ENCODE measurements around the gene MRPL23.
"Not testable (repeated sequence)": the region's sequence is repeated elsewhere in the genome, so short reads cannot be mapped to it uniquely, and the experiment has no call there.

The MRPL23 gene

DNA sequence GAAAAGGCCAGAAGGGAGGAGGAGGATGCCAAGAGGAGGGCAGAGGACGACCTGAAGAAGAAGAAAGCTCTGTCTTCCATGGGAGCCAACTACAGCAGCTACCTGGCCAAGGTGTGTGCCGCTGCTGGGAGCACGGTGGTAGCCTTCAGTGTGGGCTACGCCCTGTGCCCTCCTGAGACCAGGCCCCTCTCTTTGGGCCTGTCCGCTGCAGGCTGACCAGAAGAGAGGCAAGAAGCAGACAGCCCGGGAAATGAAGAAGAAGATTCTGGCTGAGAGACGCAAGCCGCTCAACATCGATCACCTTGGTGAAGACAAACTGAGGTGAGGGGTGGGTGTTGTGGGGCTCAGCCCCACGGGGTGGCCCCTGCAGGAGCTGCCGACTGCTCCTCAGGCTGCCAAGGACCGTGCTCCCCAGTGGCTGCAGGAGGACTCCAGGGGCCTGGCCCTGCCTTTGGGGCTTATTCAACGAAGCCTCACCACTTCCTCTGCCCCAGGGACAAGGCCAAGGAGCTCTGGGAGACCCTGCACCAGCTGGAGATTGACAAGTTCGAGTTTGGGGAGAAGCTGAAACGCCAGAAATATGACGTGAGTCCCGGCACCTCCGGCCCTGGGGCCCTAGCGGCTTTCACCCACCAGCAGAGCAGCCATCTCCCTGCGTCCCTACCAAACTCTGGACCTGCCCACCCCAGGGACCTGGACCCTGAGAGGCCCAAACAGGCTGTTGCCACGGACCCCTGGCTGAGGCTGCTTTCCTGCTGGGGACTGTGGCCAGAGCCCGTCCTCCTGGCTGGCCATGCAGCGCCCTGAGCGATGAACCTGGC is 12.6 kb upstream of the MRPL23 start:
- no peak for DNase-seq

DNA sequence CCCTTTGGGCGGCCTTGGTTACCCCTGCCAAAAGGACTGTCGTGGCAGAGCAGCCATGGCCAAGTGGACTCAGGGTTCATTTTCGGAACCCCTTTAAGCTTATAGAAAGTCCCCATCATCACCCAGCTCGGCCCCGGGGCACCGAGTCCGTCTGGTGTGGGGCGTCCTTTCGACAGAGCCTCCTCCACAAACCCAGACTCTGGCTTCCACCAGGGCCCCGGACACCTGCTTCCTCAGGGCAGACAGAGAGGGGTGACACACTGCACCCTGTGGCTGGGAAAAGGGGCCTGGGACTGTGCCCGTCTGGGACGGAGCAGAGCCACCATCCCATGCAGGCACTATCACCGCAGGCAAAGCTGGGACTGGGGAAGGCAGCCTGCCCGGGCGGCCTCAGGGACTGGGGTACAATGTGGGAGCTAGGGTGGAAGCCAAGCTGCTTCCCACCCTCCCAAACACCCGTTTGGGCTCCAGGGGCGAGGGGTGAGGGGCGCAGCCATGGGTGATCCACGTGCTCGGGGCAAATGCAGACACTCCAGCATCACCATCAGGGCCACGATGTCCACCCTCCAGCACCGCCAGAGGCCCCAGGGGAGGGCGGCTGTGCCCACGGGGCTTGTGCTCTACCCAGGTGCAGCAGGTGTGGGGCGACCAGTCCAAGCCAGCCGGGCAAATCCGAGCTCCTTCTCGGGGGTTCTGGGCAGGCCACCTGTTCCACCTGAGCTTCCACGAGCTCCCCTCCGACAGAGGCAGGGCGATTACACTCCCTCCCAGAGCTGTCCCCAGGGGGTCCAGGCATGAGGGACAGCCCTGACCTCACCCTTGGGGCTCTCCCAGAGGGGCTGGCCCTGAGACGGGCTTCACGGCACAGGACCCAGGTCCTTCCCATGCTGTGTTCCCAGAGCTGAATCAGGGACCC is 11.7 kb upstream of the MRPL23 start:
- DNase-seq = no peak

DNA sequence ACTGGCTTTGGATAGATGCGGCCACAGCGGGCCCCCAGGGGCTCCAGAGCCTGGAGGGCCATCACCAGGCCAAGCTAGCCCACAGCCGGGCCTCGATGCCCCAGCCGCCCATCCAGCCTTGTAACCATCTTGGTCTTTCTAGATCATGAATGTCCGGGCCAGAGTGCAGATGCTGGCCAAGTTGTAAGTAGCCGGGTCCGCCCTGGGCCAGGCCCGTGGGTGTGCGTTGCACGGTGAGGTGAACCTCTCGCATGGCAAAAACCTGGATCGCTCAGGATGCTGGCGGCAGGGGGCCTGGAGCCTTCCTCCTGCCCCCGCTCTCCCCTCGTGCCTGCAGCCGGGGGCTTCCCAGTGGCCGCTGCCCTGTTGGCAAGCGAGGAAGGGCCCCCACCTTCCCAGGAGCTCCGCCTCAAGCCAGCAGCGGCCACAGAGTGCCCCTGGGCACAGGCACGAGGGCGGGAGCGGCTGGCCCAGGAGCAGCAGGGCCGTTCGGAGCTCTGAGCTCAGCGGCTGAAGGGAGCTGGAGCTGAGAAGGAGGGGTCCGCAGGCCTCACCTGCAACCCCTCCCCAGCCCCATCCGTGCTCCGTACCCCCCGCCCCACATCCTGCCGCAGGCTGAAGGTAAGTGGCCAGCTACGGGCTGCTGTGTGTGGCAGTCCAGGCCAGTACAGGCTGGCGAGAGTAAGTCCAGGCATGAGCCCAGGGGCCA is 10.9 kb upstream of the MRPL23 start:
- no peak for DNase-seq

DNA sequence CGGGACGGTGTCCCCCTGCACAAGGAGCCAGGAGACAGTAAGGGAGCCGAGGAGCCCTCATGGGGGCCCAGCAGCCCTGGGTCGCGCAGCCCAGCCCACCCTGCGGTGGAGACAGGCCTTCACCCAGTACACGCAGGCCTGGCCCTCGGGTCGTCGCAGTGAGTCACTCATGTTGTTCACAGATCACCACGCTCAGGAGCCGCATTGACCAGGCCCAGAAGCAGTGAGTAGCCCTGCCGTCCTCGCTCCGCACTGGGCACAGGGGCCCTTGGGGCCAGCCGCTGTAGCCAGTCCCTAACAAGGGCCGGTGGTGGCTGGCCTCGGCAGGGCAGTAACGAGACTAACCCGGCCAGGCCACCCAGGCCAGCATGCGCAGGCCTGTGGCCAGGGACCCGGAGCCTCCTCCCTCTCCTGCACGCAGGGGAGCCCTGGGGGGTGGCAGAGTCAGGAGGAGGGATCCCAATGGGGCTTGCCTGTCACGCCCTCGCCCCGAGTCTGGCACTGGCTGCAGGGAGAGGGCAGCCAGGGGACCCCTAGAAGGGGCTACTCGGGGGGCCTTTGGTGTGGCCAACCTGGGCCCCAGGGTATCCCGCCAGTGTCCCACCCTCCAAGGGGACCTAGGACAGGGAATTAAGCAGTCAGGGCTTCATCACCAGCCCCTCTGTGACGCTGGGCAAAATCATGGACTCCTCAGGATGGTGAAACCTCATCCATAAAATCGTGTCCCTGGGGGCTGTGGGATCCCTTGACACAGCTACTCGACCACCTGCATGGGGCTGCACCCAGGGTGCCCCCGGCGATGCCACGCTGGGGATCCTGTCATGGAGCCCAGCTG is 10.1 kb upstream of the MRPL23 start:
- DNase-seq = no peak

DNA sequence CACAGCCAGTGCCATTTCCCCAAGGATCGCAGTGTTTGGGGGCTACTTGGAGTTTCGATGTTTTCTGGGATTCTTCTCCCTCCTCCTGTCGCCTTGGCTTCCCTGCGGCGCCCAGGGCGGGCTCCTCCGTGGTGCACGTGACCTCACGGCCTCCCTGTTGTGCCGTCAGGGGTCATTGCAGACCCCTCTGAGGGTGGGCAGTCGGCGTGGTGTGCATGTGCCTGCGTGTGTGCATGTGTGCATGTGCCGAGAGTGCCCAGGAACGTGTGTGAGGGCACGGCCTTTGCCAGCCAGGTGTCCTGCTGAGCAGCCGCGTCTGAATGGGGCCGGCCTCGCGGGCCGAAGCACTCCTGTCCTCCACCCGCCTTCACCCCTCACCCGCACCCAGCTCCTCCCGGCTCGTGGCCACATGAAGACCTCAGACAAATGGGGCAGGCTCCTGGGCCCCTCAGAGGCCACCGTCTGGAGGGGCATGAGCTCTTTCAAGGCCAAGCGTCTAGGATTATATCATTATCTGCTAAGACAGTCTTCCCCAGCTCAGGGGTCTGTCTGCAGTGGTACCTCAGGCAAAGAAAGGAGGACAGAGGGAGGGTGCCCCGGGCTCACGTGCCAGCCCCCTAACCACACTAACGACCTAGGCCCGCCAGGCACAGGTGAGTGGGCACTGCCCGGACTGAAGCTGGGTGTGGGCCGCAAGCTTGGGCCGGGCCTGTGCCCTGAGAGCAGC is 9.4 kb upstream of the MRPL23 start:
- no peak for DNase-seq

DNA sequence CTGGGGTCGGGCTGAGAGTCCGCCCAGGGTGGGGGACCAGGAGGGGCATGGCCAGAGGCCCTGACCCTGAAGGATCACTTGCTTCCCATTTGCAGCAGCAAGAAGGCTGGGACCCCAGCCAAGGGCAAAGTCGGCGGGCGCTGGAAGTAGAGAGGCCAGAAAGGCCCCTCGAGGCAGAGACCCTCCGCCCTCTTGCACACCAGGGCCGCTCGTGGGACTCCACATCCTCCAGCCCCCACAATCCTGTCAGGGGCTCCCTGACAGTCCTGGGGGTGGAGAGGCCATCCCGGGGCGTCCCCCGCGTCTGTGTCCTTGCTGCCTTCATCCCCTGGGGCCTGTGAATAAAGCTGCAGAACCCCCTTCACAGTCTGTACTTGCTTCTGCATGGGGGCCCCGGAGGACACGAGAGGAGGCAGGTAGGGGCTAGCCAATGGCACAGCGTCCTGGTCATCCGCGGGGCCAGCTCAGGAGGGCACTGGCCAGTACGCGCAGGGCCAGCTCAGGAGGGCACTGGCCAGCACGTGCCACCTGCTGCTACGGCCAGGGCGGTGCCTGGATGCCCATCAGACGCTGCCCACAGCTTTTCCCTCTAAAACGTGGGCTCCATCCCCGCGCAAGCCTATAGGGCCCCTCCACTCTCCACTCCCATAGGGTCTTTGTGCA is 8.7 kb upstream of the MRPL23 start:
- DNase-seq = no peak

DNA sequence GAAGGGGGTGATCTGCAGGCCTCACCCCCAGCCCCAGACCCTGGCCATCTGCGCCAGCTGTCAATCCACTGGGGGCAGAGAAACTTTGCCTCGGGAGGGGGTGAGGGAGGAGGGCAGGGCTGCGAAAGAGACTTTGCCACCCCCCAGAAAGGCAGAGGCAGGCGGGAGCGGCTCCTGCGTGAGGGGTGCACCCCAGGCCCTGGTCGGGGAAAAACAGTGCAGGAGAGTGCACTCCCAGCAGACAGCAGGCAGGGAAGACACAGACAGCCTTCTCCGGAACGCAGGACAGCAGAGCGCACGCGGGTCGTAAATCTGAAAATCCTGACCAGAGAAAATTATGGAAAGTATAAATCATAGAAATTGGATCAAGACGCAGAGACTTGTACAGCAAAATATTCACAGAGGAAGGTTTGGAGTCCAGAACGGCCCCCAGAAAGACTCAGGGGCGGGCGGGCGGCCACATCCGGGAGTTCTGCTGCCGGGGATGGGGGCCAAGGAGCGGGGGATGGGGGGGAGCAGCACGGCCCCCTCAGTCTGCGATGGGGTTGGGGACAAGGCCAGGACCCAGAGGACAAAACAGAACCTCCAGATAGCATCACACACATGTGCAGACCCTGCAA is 8.0 kb upstream of the MRPL23 start:
- DNase-seq = no peak

DNA sequence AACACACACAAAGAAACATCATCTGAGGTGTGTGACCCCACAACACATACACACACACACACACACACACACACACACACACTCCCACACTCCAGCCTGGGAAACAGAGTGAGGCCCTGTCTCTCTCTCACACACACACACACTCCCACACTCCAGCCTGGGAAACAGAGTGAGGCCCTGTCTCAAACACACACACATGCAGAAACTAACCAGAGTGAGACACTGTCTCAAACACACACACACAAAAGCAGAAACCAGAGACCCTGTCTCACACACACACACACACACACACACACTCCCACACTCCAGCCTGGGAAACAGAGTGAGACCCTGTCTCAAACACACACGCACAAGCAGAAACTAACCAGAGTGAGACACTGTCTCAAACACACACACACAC is 7.3 kb upstream of the MRPL23 start:
- not testable (repeated sequence) for DNase-seq

DNA sequence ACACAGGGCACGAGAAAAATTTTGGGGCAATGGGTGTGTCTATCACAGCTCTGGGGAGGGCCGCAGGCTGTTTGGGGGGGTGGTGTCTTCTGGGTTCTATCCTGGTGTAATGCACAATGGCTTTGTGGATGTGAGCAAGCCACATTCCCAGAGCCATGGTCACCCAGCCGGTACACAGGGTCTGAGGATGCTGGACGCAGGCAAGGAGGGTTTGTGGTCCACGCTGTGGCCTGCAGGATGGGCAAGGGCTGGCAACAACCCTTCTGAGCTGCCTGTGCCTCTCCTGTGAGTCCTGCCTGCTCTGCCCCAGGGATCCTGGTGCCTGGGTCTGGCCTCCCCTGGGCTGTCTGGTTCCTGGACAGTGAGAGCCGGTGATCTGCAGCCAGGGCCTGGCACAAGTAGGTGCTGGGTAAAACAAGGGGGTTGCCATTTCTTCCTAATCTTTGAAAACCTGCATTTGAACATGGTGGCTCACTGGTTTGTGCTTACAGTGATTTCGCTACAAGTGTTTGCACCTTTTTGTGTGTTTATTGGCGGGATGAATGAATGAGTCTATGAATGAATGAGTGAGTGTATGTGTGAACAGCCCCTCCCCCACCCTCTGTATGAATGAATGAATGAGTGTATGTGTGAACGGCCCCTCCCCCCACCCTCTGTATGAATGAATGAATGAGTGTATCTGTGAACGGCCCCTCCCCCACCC is 4.4 kb upstream of the MRPL23 start:
- no peak for DNase-seq

DNA sequence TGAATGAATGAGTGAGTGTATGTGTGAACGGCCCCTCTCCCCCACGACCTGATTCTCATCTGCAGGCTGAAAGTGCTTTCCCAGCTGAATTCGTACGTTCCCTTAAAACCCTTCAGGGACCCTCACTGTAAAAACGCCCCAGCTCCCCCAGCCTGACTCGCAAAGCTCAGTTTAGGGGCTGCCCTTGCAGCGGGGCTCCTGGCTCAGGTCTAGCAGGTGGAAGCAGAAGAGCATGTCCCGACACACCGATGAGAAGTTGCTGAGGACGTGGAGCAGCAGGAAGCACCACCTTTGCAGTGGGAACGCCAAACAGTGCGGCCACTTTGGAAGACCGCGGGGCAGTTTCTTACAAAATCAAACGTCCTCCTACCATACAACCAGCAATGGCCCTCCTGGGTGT is 3.6 kb upstream of the MRPL23 start:
- no peak for DNase-seq

DNA sequence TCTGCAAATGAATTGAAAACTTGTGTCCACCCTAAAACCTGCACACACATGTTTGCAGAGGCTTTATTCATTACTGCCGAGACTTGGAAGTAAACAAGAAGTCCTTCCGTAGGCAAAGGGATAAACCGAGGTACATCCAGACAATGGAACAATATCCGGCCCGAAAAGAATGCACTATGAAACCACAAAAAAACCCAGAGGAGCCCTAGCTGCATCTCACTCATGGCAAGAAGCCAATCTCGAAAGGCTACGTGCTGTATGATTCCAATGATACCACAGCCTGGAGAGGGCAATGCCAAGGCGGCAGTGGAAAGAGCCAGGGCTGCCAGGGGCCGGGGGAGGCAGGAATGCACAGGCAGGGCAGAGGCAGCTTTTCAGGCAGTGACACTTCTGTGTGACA is 3.2 kb upstream of the MRPL23 start:
- no peak for DNase-seq

DNA sequence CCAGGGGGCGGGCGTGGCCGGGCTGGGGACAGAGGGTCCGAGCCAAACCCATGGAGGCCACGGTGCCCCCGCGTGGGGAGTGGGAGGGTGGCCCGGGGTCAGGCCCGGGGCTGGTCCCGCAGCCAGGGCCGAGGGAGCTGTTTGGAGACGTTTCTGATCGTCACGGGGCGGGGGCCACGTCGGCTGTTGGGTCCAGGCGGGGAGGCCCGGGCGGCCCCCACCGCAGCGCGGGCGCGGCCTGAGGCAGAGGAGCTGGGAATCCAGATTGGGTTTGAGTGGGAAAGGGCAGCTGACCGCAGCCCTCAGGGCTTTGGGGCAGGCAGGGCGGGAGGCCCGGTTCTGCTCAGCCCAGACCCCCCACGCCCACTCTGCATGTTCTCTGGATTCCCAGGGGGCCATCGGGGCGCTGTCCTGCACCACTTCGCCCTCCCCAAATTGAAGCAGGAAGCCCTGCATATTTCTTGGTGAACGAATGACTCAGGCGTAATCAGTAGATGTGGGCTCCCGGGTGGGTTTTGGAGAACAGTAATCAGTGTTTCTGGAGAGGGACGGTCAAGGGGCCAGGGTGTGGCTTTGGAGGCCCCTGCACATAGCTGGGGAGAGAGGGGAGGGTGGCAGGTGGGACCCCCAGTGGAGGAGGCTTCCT is 583 bp downstream of the MRPL23 start:
- DNase-seq = no peak

DNA sequence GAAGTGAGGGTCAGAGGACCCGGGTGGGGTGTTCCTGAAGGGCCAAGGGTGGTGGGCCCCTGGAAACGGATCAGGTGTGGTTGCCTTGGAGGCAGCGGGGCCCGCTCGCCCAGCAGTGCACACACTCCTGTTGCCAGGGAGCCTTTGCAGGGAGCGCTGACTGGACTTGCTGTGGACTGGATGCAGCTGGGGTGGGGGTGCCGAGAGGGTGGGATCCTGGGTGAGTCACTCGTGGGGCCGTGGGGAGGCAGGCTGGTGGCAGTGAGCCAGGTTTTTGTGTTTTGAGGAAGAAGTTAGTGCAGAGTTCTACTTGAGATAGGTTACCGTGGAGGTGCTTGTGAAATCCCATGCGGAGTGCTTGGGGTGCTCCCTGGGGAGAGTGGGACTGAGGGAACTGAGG is 1.3 kb downstream of the MRPL23 start:
- DNase-seq = no peak

DNA sequence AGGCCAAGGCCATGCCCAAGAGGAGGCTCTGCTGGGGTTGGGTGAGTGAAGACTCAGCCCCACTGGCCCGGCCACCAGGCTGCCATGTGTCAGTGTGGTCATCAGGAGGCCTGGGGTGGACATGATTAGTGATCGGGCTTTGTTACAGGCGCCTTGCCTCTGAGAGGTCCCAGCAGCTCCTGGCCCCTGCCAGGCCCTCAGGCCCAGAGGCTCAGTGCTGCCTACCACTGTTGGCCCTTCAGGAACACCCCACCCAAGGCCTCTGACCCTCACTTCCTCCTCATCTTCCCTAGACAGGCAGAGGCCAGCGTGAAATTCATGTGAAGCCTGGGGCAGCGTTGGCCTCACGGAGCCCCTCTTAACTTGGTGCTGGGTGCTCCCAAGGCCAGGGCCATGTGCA is 2.2 kb downstream of the MRPL23 start:
- DNase-seq = no peak

DNA sequence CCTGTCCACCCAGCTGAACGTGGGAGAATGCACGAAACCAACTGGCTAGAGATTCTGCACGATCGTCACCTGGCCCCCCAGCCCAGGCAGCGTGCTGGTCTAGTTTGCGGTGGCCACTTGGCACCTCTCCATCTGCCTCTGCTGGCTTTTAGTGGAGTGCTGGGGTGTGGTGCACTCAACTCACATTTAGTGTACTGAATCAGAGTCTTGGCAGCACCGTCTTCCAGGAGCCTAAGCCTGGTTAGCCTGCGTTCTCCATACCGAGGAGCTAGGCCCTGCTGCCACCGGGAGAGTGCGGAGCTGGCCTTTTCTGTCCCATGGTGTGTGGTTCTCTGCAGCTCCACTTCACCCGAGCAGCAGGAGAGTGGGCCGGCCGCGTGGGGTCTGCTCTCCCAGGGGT is 2.8 kb downstream of the MRPL23 start:
- DNase-seq = no peak

DNA sequence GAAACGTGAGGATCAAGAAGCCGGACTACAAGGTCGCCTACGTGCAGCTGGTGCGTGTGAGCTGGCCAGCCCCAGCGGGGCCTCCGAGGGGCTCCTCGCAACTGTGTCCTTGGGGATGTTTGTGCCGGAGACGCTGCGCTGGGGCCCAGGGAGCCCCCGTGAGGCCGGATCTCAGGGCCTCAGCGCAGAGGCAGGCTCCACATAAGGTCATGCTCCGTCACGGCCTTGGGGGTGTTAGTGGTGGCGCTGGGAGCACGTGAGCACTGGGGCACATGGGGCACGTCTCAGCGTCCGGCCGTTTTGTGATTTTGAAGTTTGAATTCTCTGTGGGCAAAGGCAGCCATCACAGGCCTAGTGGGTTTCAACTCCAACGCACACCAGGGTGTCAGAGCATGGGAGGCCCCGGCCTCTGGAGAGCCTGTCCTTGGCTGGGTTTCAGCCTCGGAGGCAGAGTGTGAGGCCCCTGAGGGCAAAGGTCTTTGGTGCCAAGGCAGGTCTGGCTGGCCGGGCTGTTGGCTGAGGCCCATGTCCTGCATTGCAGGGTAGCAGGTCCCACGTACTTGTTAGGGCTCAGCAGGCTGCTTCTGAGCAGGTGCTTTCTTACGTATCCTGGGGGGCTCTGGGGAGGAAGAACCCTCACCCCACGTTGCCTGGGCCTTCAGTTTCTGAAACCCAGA is 5.8 kb downstream of the MRPL23 start:
- no peak for DNase-seq

DNA sequence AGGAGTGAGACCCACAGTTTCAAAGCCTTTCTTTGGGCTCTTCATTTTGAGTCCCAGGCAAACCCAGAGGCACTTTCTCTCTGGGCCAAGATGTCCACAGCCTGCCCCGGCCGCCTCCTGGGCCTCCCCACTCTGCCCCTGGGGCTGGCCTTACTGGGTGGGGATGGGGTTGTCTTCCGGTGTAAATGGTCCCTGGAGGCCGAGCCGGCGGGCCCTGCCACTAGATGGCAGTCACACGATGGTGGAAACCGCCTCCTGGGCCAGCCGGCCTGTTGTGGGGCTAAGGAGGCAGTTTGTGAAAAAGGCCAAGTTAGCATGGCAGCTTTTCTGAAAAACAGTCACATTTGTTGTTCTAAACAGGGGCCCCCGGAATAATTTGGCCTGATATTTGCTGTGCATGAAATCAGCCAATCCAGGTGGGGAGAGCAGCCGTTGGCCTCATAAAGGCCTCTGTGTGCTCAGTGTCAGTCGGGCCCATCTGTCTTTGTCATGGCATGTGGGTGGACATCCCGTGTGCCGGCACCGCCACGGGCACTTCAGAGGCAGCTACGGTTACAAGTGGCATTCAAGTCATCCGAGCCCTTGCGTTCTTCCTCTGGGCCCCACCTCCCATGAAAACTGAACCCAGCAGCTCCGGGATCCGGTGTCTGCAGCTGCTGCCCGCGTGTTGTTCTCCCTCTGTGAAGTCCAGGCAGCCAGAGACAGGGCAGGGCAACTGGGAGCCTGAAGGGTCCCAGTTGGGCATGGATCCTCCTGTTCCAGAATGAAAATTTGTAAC is 6.5 kb downstream of the MRPL23 start:
- DNase-seq = no peak

DNA sequence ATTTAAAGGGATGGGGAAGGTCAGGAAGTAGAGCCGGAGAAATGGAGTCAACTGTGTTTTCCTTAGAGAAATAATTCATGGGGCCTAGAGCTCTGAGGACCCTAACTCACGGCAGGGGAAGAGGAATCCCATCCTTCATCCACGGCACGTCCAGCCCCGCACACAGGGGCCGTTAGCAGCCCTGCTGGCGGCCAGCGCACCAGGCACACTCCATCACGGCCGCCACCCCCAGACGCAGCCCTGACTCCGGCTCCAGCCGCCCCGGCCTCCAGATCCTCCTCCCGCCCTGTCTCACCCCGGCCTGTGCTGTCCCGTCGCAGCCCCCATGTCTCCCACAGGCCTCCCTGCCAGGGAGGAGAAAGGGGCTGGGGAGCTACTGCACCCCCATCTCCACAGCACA is 11.2 kb downstream of the MRPL23 start:
- DNase-seq = no peak

Data from NCI-H2081 treated with DMSO at 0.1 percent for 48 hours (cell line).